Spleen (tissue), 7 donors: ENCODE measurements around the gene GLYATL1.

Experiments
- POLR2A ChIP-seq, 3 donors: fragments of 450-650 bp; IDR thresholded peaks; one replicate each; pipeline ENCODE4 v1.5.1; 2017; ENCODE audit warnings: antibody characterized with exemption in 3 of 3, mild to moderate bottlenecking in 1 of 3
- POLR2AphosphoS5 ChIP-seq, 3 donors: sonication (generic); formaldehyde crosslinking; IDR thresholded peaks; one replicate each; pipeline ENCODE4 v1.5.1; 2017; ENCODE audit warnings: antibody characterized with exemption in 3 of 3
- TF ChIP-seq, protein P1 (sequence below), 11 experiments: fragments of 200-600 bp in 7 of 11; fragments of 450-650 bp in 4 of 11; sonication (generic) in 4 of 11; IDR thresholded peaks in 8 of 11; conservative IDR thresholded peaks in 3 of 11; 1 replicate in 7 of 11; 2 replicates in 4 of 11; pipeline versions ENCODE4 v1.4.0 to v1.8.0; 2016 to 2021; ENCODE audit warnings: antibody characterized with exemption in 11 of 11, inconsistent platforms in 4 of 11, mild to moderate bottlenecking in 1 of 11
- donor health status: DM: no; HTN: no; CAD: no; lungs with moderate emphysema.
- donor health status: DM: no; HTN: no; CAD: no.
- donor health status: DM: no; HTN: no; CAD: no.

DNA sequence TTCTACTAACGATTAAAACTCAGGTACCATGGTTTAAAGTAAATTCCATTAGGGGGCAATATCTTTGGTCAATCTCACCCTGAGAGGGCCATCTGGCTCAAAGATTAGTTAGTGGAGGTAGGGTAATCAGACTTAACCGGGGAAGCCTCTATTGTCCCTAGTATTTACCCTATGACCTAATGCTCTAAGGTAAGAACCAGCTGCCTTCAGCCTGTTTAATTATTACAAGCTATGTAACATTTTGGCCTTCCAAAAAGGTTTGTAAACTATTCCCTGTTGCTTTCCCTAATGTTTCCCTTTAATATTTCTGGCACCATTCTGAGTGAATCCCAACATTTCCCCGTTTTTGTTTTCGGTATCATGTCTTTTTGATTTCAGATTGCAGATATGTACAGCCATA is 15.1 kb upstream of the GLYATL1 start:
- TF ChIP-seq POLR2A (IDR thresholded peaks at IDR 0.05): no peak
- TF ChIP-seq, protein P1, sequence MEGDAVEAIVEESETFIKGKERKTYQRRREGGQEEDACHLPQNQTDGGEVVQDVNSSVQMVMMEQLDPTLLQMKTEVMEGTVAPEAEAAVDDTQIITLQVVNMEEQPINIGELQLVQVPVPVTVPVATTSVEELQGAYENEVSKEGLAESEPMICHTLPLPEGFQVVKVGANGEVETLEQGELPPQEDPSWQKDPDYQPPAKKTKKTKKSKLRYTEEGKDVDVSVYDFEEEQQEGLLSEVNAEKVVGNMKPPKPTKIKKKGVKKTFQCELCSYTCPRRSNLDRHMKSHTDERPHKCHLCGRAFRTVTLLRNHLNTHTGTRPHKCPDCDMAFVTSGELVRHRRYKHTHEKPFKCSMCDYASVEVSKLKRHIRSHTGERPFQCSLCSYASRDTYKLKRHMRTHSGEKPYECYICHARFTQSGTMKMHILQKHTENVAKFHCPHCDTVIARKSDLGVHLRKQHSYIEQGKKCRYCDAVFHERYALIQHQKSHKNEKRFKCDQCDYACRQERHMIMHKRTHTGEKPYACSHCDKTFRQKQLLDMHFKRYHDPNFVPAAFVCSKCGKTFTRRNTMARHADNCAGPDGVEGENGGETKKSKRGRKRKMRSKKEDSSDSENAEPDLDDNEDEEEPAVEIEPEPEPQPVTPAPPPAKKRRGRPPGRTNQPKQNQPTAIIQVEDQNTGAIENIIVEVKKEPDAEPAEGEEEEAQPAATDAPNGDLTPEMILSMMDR (IDR thresholded peaks at IDR 0.05 in 8 of 11, conservative IDR thresholded peaks at IDR 0.05 in 3 of 11): no peak
- no peak for TF ChIP-seq POLR2AphosphoS5 (IDR thresholded peaks at IDR 0.05)
